Activated CD4-positive, alpha-beta T cell treated with anti-CD3 and anti-CD28 coated beads, Interleukin-2, amount 50 U/mL, for 48 hours (primary cell): ENCODE results near the gene TNFSF18.

ENCODE experiments used
- DNase-seq, 2 experiments: peaks; one replicate each; pipeline ENCODE4 v3.0.0-alpha.2; 2020

The TNFSF18 gene

DNA sequence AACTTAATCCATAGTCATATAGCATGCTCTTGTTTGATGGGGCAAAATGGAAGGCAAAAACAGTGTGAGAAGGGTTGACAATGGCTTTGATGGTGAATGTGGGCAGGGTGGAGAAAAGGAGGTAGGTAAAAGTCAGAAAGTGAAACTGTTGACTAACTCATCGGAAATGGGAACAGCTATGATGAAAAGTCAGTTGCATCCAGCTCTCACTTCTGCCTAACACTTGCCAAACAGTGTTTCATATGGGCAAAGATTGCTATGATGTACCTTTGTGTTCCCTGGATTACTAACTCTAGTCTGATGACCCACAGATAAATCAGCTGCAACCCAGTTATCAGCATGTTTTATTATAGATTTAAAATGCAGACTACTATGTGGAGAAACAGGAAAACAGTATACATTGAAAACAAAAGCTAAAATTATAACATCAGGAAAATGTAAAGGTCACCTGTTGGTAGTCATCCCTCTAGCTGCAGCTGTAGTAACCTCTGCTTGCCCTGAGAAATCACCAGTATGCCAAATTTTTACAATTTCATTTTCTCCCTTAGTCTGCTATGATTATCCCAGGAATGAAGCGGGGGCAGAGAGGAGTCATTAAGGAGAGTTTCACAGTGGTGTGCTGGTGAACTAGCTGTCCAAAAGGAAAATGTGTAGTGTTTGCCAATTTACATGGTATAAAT, 11.7 kb downstream of the TNFSF18 start:
- DNase-seq, result peak in 1 of 2 experiments; percentile 6

DNA sequence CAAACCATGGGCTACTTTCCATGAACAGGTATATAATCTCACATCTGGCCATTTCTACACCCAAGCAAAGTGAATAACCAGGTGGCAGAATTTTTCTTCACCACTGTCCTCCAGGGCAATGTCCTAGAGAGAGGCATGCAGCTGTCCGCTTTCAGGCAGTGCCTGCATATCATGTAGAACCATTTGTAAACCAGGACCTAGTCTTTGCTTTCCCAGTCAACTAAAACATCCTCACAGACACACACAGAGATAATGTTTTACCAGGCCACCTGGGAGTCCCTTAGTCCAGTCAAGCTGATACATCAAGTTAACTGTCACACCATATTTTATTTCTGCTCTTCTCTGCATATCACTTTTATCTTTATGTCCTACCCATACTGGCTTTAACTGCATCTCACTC, 26.2 kb downstream of the TNFSF18 start:
- DNase-seq, result no peak

- DNase-seq, result no peak
Measured at GRCh38 chr1:173023343-173023742, 27.4 kb downstream of the TNFSF18 start.

- no peak for DNase-seq
Measured at GRCh38 chr1:173020138-173020750, 30.5 kb downstream of the TNFSF18 start.

GRCh38 chr1:173017792-173018191, 32.9 kb downstream of the TNFSF18 start:
- DNase-seq, result no peak

GRCh38 chr1:173016419-173016818, 34.3 kb downstream of the TNFSF18 start:
- no peak for DNase-seq

GRCh38 chr1:173015629-173016028, 35.1 kb downstream of the TNFSF18 start:
- DNase-seq, result no peak

- DNase-seq, result no peak
Measured at GRCh38 chr1:173014160-173014559, 36.6 kb downstream of the TNFSF18 start.

GRCh38 chr1:173012126-173012525, 38.6 kb downstream of the TNFSF18 start:
- DNase-seq, result no peak

GRCh38 chr1:173009597-173009996, 41.1 kb downstream of the TNFSF18 start:
- DNase-seq, result no peak

GRCh38 chr1:173005196-173005864, 45.4 kb downstream of the TNFSF18 start:
- no peak for DNase-seq

DNA sequence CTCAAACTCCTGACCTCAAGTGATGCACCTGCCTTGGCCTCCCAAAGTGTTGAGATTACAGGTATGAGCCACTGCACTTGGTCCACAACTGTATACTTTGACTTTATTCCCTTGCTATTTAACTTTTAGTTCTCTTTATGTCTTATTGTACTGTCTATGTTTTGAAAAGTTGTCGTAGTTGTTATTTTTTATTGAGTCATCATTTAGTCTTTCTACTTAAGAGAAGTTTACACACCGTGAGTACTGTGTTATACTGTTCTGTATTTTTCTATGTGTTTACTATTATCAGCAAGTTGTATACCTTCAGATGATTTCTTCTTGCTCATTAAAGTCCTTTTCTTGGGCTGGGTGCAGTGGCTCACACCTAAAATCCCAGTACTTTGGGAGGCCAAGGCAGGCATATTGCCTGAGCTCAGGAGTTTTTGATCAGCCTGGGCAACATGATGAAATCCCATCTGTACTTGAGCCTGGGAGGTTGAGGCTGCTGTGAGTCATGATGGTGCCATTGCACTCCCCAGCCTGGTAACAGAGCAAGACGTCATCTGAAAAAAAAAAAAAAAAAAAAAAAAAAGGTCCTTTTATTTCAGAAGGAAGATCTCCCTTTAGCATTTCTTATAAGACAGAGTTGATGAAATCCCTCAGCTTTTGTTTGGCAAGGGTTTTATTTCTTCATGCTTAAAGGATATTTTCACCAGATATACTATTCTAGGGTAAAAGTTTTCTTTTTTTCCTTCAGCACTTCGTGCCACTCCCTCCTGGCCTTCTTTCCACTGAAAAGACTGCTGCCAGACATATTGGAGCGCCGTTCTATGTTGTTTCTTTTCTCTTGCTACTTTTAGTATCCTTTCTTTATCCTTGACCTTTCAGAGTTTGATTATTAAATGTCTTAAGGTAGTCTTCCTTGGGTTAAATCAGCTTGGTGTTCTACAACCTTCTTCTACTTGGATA, 47.6 kb downstream of the TNFSF18 start:
- no peak for DNase-seq

DNA sequence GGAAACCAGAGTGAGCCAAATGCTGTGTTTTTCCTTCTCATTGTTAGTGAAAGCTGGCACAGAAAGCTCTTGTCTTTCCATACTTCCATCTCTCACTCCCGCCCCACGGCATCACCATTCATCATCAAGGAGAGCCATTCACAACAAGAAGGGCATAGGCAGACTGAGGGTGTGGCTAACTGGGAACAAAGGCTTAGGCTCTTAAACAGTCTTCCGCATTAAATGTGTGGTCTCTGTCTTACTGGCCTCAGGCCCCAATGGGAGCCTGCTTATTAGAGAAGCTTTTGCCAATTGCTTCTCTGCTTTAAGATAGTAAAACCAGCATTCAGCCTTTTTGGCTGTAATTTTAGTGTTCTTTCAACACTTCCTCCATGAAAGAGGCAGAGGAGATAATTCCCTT, 51.4 kb downstream of the TNFSF18 start:
- no peak for DNase-seq

GRCh38 chr1:172997941-172998361, 52.8 kb downstream of the TNFSF18 start:
- DNase-seq, result no peak

DNA sequence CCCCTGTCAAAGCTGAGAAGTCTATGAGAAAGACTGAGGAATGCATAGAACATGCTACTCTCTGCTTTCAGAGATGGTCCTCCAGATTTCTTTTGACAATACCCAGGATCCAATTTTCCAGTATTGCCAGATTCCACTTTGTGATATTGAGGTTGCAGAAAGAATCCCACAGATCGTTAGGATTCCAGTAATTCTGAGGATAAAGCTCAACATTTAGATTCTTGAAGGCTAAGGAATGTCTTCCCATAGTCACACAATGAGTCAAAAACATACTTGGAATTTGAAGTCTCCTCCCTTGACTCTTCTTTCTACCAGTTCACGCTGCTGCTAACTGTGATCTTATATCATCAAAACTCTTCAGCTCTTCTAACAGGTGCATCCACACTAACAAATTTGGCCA, 57.1 kb downstream of the TNFSF18 start:
- no peak for DNase-seq

GRCh38 chr1:172991674-172992400, 58.9 kb downstream of the TNFSF18 start:
- DNase-seq, result no peak

DNA sequence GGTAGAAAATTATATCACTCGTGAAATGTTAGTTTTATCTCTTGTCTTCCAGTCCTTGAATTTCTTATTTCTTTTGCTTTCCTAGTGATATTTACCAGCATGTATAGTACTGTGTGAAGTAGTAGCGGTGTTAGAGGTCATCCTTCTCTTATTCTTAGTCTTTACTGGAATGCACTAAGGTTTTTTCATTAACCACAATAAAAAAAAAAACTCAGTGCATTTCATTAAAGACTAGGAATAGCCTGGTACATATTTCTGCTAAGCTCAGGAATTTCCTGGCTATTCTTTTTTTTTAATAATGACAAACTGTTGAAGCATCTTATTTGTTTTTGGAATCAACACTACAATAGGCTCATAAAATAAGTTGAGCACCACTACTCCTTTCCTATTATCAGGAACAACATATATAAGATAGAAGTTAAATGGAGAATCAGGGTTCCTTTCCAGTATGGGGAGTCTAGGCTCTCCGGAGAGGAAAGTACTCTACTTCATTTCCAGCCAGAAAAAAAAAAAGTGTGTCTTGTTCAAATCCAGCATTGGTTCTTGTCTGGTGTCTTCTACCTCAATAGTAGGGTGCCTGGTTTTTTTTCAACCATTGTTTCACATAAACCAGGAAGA, 60.0 kb downstream of the TNFSF18 start:
- no peak for DNase-seq
